Prostate gland (tissue), 2 donors: ENCODE data around the gene MAMDC2.

Experiments used
- CTCF ChIP-seq, 4 experiments: fragments of 200-600 bp in 2 of 4; fragments of 450-650 bp in 2 of 4; sonication (generic) in 2 of 4; IDR thresholded peaks; 1 replicate in 3 of 4; 2 replicates in 1 of 4; pipeline ENCODE4 v1.5.1; 2016 to 2019; ENCODE audit warnings: antibody characterized with exemption in 4 of 4, mild to moderate bottlenecking in 2 of 4, moderate library complexity in 2 of 4
- POLR2A ChIP-seq: fragments of 450-650 bp; IDR thresholded peaks from one replicate; pipeline ENCODE4 v1.6.1; 2016; ENCODE audit warnings: antibody characterized with exemption, mild to moderate bottlenecking

DNA sequence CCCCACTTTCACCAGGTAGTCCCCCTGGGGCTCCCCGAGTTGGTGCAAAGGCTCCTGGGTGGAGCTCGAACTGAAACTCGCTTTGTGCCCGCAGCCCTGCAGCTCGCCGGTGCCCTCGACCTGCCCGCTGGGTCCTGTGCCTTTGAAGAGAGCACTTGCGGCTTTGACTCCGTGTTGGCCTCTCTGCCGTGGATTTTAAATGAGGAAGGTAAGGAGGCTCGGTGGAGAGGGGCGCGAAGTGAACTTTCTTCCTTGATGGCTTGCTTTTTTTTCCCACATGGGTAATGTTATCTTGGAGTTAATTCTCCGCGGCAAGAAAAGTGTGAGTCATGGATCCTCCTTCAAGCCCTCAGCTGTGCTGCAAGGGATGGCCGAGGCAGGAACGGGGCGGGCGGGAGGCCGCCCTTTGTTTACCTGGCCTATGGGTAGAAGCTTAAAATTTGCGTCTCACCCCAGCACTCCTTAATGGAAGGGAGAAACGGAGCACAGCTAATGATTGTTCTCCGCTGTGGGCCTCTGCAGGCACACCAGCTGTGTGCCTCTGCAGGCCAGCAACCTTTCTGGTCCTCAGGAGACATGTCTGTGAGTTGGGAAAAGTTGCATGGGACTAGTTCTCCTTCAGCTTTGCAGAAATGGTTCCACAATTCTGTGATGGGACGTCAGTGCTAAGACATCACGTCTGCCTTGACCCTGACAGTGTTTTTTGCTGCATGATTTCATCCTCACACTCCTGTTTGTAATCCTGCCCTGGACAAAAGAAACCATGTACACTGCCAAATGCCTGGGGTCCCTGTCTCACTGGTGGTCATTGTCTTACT is 1.1 kb downstream of the MAMDC2 start:
- TF ChIP-seq CTCF (IDR thresholded peaks at IDR 0.05) (no peak), POLR2A (no peak)
